HG03354 (cell line): ENCODE measurements around the gene ATP8A2.
A peak's percentile ranks its signal among the peaks of the same experiment; 100 is the strongest.
"Not testable (repeated sequence)": the region's sequence is repeated elsewhere in the genome, so short reads cannot be mapped to it uniquely, and the experiment has no call there.

Source experiments
- ATAC-seq: cut with Tn5 transposase; IDR thresholded peaks from one replicate; pipeline ENCODE4 v1.9.1; 2021; ENCODE audit warnings: mild to moderate bottlenecking; ENCODE audit not compliant: unreplicated experiment, poor library complexity, severe bottlenecking

The ATP8A2 gene

GRCh38 chr13:25775275-25775674 lies 403.5 kb downstream of the ATP8A2 start:
- no peak for ATAC-seq

GRCh38 chr13:25775986-25776385 lies 404.2 kb downstream of the ATP8A2 start:
- ATAC-seq = no peak

- ATAC-seq = no peak
These were observed 404.9 kb downstream of the ATP8A2 start for GRCh38 chr13:25776722-25777121.

GRCh38 chr13:25777509-25777908 lies 405.7 kb downstream of the ATP8A2 start:
- ATAC-seq = no peak

- peak; percentile 59 for ATAC-seq
These were observed 406.6 kb downstream of the ATP8A2 start for GRCh38 chr13:25778365-25778764.

- ATAC-seq = no peak
These were observed 407.1 kb downstream of the ATP8A2 start for GRCh38 chr13:25778808-25779305.

- no peak for ATAC-seq
These were observed 411.3 kb downstream of the ATP8A2 start for GRCh38 chr13:25783076-25783475.

GRCh38 chr13:25783601-25784024 lies 411.8 kb downstream of the ATP8A2 start:
- ATAC-seq = no peak

- no peak for ATAC-seq
These were observed 412.3 kb downstream of the ATP8A2 start for GRCh38 chr13:25784119-25784518.

- not testable (repeated sequence) for ATAC-seq
These were observed 418.4 kb downstream of the ATP8A2 start for GRCh38 chr13:25790137-25790536.

GRCh38 chr13:25795277-25795676 lies 423.5 kb downstream of the ATP8A2 start:
- no peak for ATAC-seq

GRCh38 chr13:25796474-25796873 lies 424.7 kb downstream of the ATP8A2 start:
- ATAC-seq = no peak

- ATAC-seq = no peak
These were observed 427.2 kb downstream of the ATP8A2 start for GRCh38 chr13:25798998-25799397.

GRCh38 chr13:25800523-25800922 lies 428.7 kb downstream of the ATP8A2 start:
- no peak for ATAC-seq

- ATAC-seq = no peak
These were observed 430.8 kb downstream of the ATP8A2 start for GRCh38 chr13:25802579-25802978.

- no peak for ATAC-seq
These were observed 431.9 kb downstream of the ATP8A2 start for GRCh38 chr13:25803641-25804040.

- no peak for ATAC-seq
These were observed 434.6 kb downstream of the ATP8A2 start for GRCh38 chr13:25806264-25806974.

GRCh38 chr13:25807562-25807961 lies 435.8 kb downstream of the ATP8A2 start:
- ATAC-seq = no peak

GRCh38 chr13:25811506-25811905 lies 439.7 kb downstream of the ATP8A2 start:
- ATAC-seq = no peak

- no peak for ATAC-seq
These were observed 444.5 kb downstream of the ATP8A2 start for GRCh38 chr13:25816239-25816638.

- ATAC-seq = no peak
These were observed 448.2 kb downstream of the ATP8A2 start for GRCh38 chr13:25819856-25820530.
